Measurements from ENCODE around the gene CASP7.

Gene CASP7

DNA sequence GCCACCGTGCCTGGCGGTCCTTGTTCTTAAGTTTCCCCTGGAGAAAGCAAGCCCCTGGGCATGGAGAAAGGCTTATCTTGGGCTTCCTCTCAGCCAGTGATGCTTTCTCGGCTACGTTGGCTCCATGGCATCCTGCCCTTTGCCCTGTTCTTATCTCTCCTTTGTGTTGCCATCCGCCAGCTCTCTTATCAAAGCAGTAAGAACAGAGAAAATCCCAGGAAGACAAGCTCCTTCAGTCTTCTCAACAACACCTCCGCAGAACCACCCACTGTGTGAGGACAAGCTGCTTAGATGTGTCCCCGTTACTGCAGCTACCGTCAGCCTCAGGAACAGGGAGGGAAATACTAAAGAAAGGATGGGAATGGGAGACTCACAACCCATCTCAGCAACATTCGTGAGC is 75.1 kb downstream of the CASP7 start:
- no peak overlapping the region for H3K4me3 ChIP-seq (ENCODE audit: low read depth in 1 of 2, low read length in 1 of 2)
- no peak overlapping the region for H3K27ac ChIP-seq
- H3K4me1 ChIP-seq (ENCODE audit: control insufficient read depth in 1 of 2, insufficient read depth in 1 of 2, low read depth in 1 of 2, low read length in 1 of 2), result no peaks in the 10 kb centered on the region
- H3K36me3 ChIP-seq, result no peaks in the 10 kb centered on the region
- peaks cover 10% of the 10 kb centered on the region for H3K27me3 ChIP-seq
- no peaks in the 10 kb centered on the region for H3K9me3 ChIP-seq
- TF ChIP-seq, protein P1, sequence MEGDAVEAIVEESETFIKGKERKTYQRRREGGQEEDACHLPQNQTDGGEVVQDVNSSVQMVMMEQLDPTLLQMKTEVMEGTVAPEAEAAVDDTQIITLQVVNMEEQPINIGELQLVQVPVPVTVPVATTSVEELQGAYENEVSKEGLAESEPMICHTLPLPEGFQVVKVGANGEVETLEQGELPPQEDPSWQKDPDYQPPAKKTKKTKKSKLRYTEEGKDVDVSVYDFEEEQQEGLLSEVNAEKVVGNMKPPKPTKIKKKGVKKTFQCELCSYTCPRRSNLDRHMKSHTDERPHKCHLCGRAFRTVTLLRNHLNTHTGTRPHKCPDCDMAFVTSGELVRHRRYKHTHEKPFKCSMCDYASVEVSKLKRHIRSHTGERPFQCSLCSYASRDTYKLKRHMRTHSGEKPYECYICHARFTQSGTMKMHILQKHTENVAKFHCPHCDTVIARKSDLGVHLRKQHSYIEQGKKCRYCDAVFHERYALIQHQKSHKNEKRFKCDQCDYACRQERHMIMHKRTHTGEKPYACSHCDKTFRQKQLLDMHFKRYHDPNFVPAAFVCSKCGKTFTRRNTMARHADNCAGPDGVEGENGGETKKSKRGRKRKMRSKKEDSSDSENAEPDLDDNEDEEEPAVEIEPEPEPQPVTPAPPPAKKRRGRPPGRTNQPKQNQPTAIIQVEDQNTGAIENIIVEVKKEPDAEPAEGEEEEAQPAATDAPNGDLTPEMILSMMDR (IDR thresholded peaks at IDR 0.05), result no peak

DNA sequence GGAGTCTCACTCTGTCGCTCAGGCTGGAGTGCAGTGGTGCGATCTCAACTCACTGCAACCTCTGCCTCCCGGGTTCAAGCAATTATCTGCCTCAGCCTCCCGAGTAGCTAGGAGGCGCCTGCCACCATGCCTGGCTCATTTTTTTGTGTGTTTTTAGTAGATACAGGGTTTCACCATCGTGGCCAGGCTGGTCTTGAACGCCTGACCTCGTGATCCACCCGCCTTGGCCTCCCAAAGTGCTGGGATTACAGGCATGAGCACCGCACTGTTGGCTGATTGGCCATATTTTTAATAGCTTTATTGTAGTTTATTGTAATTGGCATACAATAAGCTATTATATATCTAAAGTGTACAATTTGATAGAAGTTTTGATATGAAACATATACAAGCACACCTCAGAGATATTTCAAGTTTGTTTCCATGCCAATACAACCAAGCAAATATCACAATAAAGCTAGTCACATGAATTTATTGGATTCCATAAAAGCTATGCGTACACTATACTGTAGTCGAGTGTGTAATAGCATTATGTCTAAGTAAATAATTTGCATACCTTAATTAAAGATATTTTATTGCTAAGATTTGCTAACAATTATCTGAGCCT is 77.3 kb downstream of the CASP7 start:
- no peak overlapping the region for H3K27ac ChIP-seq
- H3K4me1 ChIP-seq (ENCODE audit: control insufficient read depth in 1 of 2, insufficient read depth in 1 of 2, low read depth in 1 of 2, low read length in 1 of 2), result no peaks in the 10 kb centered on the region
- TF ChIP-seq, protein P1 (IDR thresholded peaks at IDR 0.05), result no peak
- H3K4me3 ChIP-seq (ENCODE audit: low read depth in 1 of 2, low read length in 1 of 2), result no peak overlapping the region
- no peaks in the 10 kb centered on the region for H3K36me3 ChIP-seq
- H3K27me3 ChIP-seq, result peaks cover 10% of the 10 kb centered on the region
- H3K9me3 ChIP-seq, result no peaks in the 10 kb centered on the region

DNA sequence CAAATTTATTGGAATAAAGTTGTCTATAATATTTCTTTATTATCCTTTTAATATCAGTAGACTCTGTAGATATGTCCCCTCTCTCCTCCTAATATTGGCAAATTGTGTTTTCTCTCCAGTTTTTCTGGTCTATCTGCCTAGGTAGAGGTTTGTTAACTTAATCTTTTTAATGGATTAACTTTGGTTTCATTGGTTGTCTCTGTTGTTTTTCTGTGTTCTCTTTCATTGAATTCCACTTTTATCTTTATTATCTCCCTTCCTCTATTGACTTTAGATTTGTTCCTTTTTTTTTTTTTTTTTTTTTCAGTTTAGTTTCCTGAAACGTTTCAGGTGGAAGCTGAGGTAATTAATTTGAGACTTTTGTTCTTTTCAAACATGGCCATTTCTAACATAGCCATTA is 82.4 kb downstream of the CASP7 start:
- H3K27me3 ChIP-seq, result no peaks in the 10 kb centered on the region
- H3K4me1 ChIP-seq (ENCODE audit: control insufficient read depth in 1 of 2, insufficient read depth in 1 of 2, low read depth in 1 of 2, low read length in 1 of 2), result no peaks in the 10 kb centered on the region
- H3K4me3 ChIP-seq (ENCODE audit: low read depth in 1 of 2, low read length in 1 of 2), result no peak overlapping the region
- H3K9me3 ChIP-seq, result no peaks in the 10 kb centered on the region
- no peaks in the 10 kb centered on the region for H3K36me3 ChIP-seq
- no peak overlapping the region for H3K27ac ChIP-seq
- TF ChIP-seq, protein P1 (IDR thresholded peaks at IDR 0.05), result no peak

DNA sequence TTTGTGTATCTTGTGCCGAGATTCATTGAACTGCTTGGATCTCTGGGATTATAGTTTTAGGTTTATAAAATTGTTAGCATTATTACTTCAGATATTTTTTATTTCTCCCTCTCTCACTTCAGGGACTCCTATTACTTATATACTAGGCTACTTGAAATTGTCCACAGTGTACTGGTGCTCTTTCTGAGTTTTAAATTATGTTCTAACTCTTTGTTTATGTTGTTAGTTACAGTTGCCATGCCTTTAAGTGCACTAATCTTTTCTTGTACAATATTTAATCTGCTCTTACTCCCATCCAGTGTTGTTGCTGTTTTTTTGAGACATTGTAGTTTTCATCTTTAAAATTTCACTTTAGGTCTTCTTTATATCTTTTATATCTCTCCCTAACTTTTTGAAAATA is 84.9 kb downstream of the CASP7 start:
- TF ChIP-seq, protein P1 (IDR thresholded peaks at IDR 0.05), result no peak
- no peaks in the 10 kb centered on the region for H3K4me1 ChIP-seq (ENCODE audit: control insufficient read depth in 1 of 2, insufficient read depth in 1 of 2, low read depth in 1 of 2, low read length in 1 of 2)
- no peaks in the 10 kb centered on the region for H3K27me3 ChIP-seq
- no peak overlapping the region for H3K27ac ChIP-seq
- no peaks in the 10 kb centered on the region for H3K36me3 ChIP-seq
- H3K4me3 ChIP-seq (ENCODE audit: low read depth in 1 of 2, low read length in 1 of 2), result no peak overlapping the region
- H3K9me3 ChIP-seq, result no peaks in the 10 kb centered on the region

DNA sequence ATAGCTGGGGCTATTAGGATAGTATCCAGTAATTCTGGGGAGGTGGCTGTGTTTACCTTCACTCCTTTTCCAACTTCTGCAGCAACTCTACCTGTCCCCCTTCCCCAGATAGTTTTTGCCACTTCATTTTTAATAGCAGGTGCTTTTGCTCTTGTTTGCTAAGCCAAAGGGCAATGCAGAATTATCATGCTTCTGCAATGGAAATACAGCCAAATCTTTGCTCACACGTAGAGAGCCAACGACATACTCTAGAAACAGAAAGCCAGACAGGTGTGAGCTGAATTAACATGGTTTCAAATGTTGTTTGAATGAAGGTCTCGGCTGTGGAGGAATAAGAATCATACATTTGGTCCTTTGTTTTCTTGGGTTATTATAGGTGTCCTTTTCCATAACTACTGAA is 86.2 kb downstream of the CASP7 start:
- Histone ChIP-seq H3K27me3 (no peaks in the 10 kb centered on the region), H3K36me3 (no peaks in the 10 kb centered on the region), H3K27ac (no peak overlapping the region), H3K9me3 (no peaks in the 10 kb centered on the region), H3K4me3 (ENCODE audit: low read depth in 1 of 2, low read length in 1 of 2) (no peak overlapping the region), H3K4me1 (ENCODE audit: control insufficient read depth in 1 of 2, insufficient read depth in 1 of 2, low read depth in 1 of 2, low read length in 1 of 2) (no peaks in the 10 kb centered on the region)
- TF ChIP-seq, protein P1 (IDR thresholded peaks at IDR 0.05), result no peak

DNA sequence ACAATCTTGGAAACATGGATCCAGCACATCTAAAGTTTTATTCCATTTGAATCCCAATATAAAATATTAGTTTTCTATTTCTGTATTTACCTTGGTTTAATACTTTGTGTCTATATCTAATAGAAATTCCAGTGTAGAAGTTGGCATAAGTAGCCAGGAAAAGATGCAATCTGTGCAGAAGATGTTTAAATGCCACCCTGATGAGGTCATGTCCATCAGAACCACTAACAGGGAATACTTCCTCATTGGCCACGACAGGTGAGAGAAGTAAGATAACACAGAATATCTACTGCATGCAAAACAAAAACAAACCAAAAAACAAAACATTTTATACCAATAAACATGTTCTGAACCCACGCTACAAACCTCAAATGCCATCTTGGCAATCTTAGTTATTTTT is 87.5 kb downstream of the CASP7 start:
- Histone ChIP-seq H3K4me1 (ENCODE audit: control insufficient read depth in 1 of 2, insufficient read depth in 1 of 2, low read depth in 1 of 2, low read length in 1 of 2) (no peaks in the 10 kb centered on the region), H3K9me3 (no peaks in the 10 kb centered on the region), H3K27ac (no peak overlapping the region), H3K36me3 (no peaks in the 10 kb centered on the region), H3K4me3 (ENCODE audit: low read depth in 1 of 2, low read length in 1 of 2) (no peak overlapping the region), H3K27me3 (no peaks in the 10 kb centered on the region)
- TF ChIP-seq, protein P1 (IDR thresholded peaks at IDR 0.05), result no peak

All from neutrophil (primary cell).